Measurements from ENCODE around the gene SREBF1. TPM values are rescaled to one million over a fixed set of nuclear protein-coding genes. Genes with fewer than 3 reads are reported as not detected.
A peak's percentile ranks its signal among the peaks of the same experiment; 100 is the strongest.

Gene SREBF1
- total and polyA plus RNA-seq, 7 experiments from 2014 or later = 22.4 to 281 (median 41.3) TPM

DNA sequence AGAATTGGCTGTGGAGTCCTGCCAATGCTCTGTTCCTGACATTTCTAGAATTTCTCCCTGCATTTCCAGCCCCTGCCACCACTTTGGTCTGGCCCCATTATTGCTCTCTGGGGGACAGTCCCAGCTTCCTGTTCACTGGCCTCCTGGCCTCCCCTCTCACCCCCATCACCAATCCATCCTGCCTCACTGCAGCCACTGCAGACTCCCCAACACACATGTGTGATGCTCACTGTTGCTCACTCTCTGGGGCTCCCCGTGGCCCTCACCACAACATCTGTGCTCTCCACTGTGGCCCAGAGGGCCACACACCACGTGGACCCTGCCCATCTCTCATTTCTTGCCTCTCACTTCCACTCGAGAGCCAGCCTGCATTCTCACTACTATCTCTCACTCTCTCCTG is 64.6 kb downstream of the SREBF1 start:
- intact Hi-C loops (cut with micrococcal nuclease) = no loop called here
- DNase-seq (no peak), ATAC-seq (no peak)
- no peaks in the 10 kb centered on the region for H3K4me1 ChIP-seq (ENCODE audit: control insufficient read depth in 2 of 2, insufficient read depth in 2 of 2, low read length in 2 of 2)
- no peaks in the 10 kb centered on the region for H3K36me3 Mint-ChIP-seq
- H3K36me3 ChIP-seq (ENCODE audit: control insufficient read depth in 2 of 3, insufficient read depth in 3 of 3, low read length in 3 of 3) = no peaks in the 10 kb centered on the region
- no peaks in the 10 kb centered on the region for H3K27me3 ChIP-seq (ENCODE audit: control insufficient read depth in 2 of 2, insufficient read depth in 2 of 2, low read length in 2 of 2)
- no peak overlapping the region for H3K4me3 Mint-ChIP-seq
- no peak overlapping the region for H3K27ac ChIP-seq (ENCODE audit: low read depth, low read length)
- no peaks in the 10 kb centered on the region for H3K9me3 ChIP-seq (ENCODE audit: control insufficient read depth in 2 of 3, low read length in 3 of 3)
- H3K4me3 ChIP-seq (ENCODE audit: low read length) = no peak overlapping the region
- peak overlapping the region in 4 of 9 donors; percentile 33 to 75 (median 55) for H3K27ac Mint-ChIP-seq
- H3K9me3 Mint-ChIP-seq = no peaks in the 10 kb centered on the region
- ChIA-PET POLR2A (no interaction called here), CTCF (no interaction called here)
- no peaks in the 10 kb centered on the region for H3K27me3 Mint-ChIP-seq
- H3K4me1 Mint-ChIP-seq = peaks cover 0 to 20% (median 8%) of the 10 kb centered on the region in 7 donors

DNA sequence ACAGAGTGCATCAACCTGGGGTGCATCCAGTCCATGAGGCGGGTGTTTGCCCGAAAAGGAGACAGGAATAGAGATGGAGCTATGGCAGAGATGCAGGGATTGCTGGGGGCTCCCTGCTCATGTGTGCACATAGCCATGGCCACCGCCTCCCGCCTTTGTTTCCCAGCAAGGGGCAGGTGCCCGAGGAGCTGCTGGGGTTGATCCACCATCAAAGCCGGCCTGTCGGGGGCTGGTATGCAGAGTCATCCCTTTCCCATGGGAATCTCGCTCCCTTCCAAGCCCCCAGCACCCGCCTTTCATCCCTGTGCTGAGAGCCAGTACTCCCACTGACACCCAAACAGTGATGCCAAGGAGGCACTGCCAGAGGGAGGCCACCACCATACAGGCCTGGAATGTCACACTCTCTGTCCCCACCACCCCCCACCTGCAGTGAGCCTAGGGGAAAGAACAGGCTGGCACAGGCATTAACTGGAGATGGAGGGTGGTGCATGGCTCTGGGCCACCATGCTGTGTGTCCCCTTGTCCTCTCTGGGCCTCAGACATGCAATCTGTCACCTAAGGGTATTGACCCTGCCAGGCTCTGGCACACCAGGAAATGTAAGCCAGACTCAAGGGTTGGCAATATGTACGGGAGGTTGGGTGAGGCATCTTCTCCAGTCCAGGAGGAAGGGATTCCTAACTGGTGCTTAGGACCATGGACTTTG is 65.1 kb downstream of the SREBF1 start:
- Mint-ChIP-seq H3K4me3 (no peak overlapping the region), H3K27me3 (no peaks in the 10 kb centered on the region), H3K9me3 (no peaks in the 10 kb centered on the region), H3K4me1 (peaks cover 0 to 21% (median 10%) of the 10 kb centered on the region in 7 donors), H3K36me3 (no peaks in the 10 kb centered on the region), H3K27ac (peak overlapping the region in 1 of 9 donors; percentile 48)
- DNase-seq (no peak), ATAC-seq (no peak)
- no peak overlapping the region for H3K27ac ChIP-seq (ENCODE audit: low read depth, low read length)
- POLR2A ChIA-PET = interaction anchor here (0.5 kb wide), 1 partner anchor 8 kb away, joined by 4 read pairs; no protein-coding TSS in a partner anchor
- H3K4me1 ChIP-seq (ENCODE audit: control insufficient read depth in 2 of 2, insufficient read depth in 2 of 2, low read length in 2 of 2) = no peaks in the 10 kb centered on the region
- intact Hi-C loops (cut with micrococcal nuclease) = no loop called here
- no peak overlapping the region for H3K4me3 ChIP-seq (ENCODE audit: low read length)
- H3K36me3 ChIP-seq (ENCODE audit: control insufficient read depth in 2 of 3, insufficient read depth in 3 of 3, low read length in 3 of 3) = no peaks in the 10 kb centered on the region
- H3K27me3 ChIP-seq (ENCODE audit: control insufficient read depth in 2 of 2, insufficient read depth in 2 of 2, low read length in 2 of 2) = no peaks in the 10 kb centered on the region
- no peaks in the 10 kb centered on the region for H3K9me3 ChIP-seq (ENCODE audit: control insufficient read depth in 2 of 3, low read length in 3 of 3)
- CTCF ChIA-PET = no interaction called here

DNA sequence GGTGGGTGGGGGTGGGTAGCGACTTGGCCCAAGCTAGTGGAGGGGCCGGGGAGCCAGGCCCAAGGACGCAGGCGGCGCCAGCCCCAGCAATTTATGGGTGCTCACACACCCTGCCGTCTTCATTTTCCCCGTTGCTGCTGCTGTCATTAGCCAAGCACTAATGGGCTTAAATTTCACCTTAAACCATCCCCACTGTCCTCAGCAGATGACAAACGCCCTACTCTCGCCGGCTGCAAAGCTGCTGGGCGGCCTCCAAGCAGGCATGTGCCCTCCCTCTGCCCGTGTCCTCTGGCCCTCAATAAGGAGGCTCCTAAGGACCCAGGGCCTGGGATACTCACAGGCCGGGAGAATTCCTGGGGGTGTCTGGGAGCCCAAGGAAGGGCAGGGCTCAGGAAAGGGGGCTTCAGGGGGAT is 66.1 kb downstream of the SREBF1 start:
- Mint-ChIP-seq H3K27ac (no peak overlapping the region), H3K36me3 (no peaks in the 10 kb centered on the region), H3K4me3 (no peak overlapping the region), H3K9me3 (no peaks in the 10 kb centered on the region), H3K27me3 (no peaks in the 10 kb centered on the region), H3K4me1 (peaks cover 7 to 30% (median 17%) of the 10 kb centered on the region in 7 donors)
- ATAC-seq = no peak
- Histone ChIP-seq H3K9me3 (ENCODE audit: control insufficient read depth in 2 of 3, low read length in 3 of 3) (no peaks in the 10 kb centered on the region), H3K36me3 (ENCODE audit: control insufficient read depth in 2 of 3, insufficient read depth in 3 of 3, low read length in 3 of 3) (no peaks in the 10 kb centered on the region), H3K4me3 (ENCODE audit: low read length) (no peak overlapping the region), H3K27me3 (ENCODE audit: control insufficient read depth in 2 of 2, insufficient read depth in 2 of 2, low read length in 2 of 2) (no peaks in the 10 kb centered on the region), H3K27ac (ENCODE audit: low read depth, low read length) (no peak overlapping the region), H3K4me1 (ENCODE audit: control insufficient read depth in 2 of 2, insufficient read depth in 2 of 2, low read length in 2 of 2) (peaks cover 0 to 7% of the 10 kb centered on the region in 2 donors)
- no peak for DNase-seq
- intact Hi-C loops (cut with micrococcal nuclease) = no loop called here
- ChIA-PET POLR2A (no interaction called here), CTCF (no interaction called here)

DNA sequence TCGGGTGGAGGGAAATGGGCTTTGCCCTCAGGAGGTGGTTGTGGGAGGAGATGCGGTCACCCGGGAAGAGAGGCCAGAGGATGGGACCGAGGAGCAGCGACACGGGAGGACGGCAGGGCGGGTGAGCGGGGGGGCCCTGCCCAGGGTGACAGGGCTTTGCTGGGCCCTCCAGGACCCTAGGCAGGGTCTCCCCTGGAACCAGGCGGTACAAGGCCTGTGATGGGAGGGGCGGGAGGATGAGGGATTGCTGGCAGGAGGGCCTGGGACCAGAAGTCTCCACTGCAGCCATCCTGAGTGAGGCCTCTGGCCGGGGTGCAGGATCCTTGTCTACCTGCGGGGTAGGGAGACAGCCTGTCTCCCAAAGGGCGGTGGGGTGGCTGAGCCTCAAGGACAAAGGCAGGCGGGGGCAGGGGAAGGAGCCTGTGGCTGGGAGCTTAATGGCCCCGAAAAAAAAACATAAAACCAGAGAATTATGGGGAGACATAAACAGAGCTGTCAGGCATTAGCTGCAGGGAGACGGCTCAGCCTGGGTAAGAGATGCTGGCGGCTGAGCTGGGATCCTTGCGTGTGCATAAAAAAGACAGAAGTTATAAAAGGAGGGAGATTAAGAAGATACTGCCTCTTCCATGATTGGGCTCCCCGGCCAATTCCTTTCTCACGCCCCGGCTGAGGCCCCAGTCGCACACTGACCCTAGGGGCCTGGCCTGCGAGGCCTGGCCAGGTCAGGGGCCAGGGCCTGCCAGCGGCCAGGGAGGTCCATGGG is 66.7 kb downstream of the SREBF1 start:
- intact Hi-C loops (cut with micrococcal nuclease) = no loop called here
- no peak overlapping the region for H3K27ac Mint-ChIP-seq
- no peaks in the 10 kb centered on the region for H3K9me3 Mint-ChIP-seq
- H3K4me1 Mint-ChIP-seq = peaks cover 13 to 34% (median 20%) of the 10 kb centered on the region in 7 donors
- Histone ChIP-seq H3K27ac (ENCODE audit: low read depth, low read length) (no peak overlapping the region), H3K9me3 (ENCODE audit: control insufficient read depth in 2 of 3, low read length in 3 of 3) (no peaks in the 10 kb centered on the region), H3K4me1 (ENCODE audit: control insufficient read depth in 2 of 2, insufficient read depth in 2 of 2, low read length in 2 of 2) (peaks cover 0 to 7% of the 10 kb centered on the region in 2 donors), H3K36me3 (ENCODE audit: control insufficient read depth in 2 of 3, insufficient read depth in 3 of 3, low read length in 3 of 3) (no peaks in the 10 kb centered on the region), H3K4me3 (ENCODE audit: low read length) (no peak overlapping the region), H3K27me3 (ENCODE audit: control insufficient read depth in 2 of 2, insufficient read depth in 2 of 2, low read length in 2 of 2) (no peaks in the 10 kb centered on the region)
- DNase-seq (no peak), ATAC-seq (no peak)
- no peaks in the 10 kb centered on the region for H3K27me3 Mint-ChIP-seq
- CTCF ChIA-PET = no interaction called here
- H3K4me3 Mint-ChIP-seq = no peak overlapping the region
- POLR2A ChIA-PET = no interaction called here
- no peaks in the 10 kb centered on the region for H3K36me3 Mint-ChIP-seq

DNA sequence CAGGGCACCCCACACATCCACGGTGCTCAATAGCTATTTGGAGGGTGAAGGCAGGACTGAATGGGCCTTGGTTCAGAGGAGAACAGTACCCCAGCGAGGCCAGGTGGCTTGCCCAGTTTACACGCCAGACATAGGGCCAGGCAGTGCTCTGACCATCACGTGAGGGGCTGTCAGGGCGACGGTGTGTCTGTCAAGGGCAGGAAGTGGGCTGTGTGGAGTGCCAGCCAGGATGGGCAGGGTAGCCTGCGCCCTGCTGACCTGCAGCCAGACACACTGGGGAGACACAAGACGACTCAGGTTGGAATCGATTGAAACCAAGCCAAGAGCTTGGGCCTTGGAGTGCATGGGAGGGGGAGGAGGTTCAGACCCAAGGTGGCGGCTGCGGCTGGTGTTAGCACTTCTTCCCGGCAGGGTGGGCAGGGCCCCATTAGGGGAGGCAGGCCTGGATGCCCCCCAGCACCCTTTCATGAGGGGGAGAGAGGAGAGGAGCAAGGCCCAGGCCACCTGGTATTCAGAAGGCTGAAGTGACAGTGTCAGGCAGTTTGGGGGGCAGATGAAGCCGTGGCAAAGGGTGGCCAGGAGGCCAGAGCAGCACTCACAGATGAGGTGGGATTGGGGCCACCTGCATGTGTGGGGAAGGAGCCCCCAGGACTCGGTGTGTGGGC is 68.2 kb downstream of the SREBF1 start:
- Histone ChIP-seq H3K27me3 (ENCODE audit: control insufficient read depth in 2 of 2, insufficient read depth in 2 of 2, low read length in 2 of 2) (no peaks in the 10 kb centered on the region), H3K27ac (ENCODE audit: low read depth, low read length) (no peak overlapping the region), H3K4me3 (ENCODE audit: low read length) (no peak overlapping the region), H3K9me3 (ENCODE audit: control insufficient read depth in 2 of 3, low read length in 3 of 3) (no peaks in the 10 kb centered on the region), H3K4me1 (ENCODE audit: control insufficient read depth in 2 of 2, insufficient read depth in 2 of 2, low read length in 2 of 2) (peaks cover 0 to 12% of the 10 kb centered on the region in 2 donors), H3K36me3 (ENCODE audit: control insufficient read depth in 2 of 3, insufficient read depth in 3 of 3, low read length in 3 of 3) (no peaks in the 10 kb centered on the region)
- intact Hi-C loops (cut with micrococcal nuclease) = no loop called here
- peaks cover 21 to 38% (median 32%) of the 10 kb centered on the region in 7 donors for H3K4me1 Mint-ChIP-seq
- ChIA-PET POLR2A (no interaction called here), CTCF (no interaction called here)
- H3K36me3 Mint-ChIP-seq = peaks cover 0 to 3% (median 0%) of the 10 kb centered on the region in 5 donors
- ATAC-seq (no peak), DNase-seq (no peak)
- no peak overlapping the region for H3K4me3 Mint-ChIP-seq
- no peaks in the 10 kb centered on the region for H3K27me3 Mint-ChIP-seq
- H3K27ac Mint-ChIP-seq = peak overlapping the region in 3 of 9 donors; percentile 10 to 36 (median 34)
- H3K9me3 Mint-ChIP-seq = no peaks in the 10 kb centered on the region

DNA sequence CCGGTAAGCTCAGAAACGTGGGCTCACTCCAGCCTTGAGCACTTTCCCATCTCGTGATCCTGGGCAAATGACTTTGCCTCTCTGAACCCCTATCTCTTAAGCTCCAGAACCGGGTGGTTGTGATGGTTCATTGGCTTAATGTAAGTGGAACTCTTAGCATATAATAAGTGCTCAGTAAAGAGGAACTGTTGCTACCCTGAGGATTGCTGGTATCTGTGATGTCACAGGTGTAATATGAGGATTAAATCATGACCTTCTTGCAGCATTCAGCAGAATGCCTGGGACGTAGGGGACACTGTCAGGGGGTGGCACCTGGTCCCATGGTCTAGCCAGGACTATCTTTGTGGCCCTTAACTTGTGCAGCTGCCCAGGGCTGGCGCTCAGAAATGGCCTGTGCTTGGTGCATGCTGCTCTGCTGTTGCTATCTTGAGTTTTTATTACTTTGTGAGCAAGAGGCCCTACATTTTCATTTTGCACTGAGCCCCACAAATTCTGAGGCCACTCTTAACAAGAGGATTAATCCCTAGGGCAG is 68.8 kb downstream of the SREBF1 start:
- H3K36me3 ChIP-seq (ENCODE audit: control insufficient read depth in 2 of 3, insufficient read depth in 3 of 3, low read length in 3 of 3) = no peaks in the 10 kb centered on the region
- no peak overlapping the region for H3K4me3 ChIP-seq (ENCODE audit: low read length)
- peak overlapping the region in 1 of 9 donors; percentile 7 for H3K27ac Mint-ChIP-seq
- CTCF ChIA-PET = no interaction called here
- POLR2A ChIA-PET = interaction anchor here (0.6 to 0.7 kb wide), 2 partner anchors 10 to 75 kb away, joined by 3 to 5 read pairs; no protein-coding TSS in a partner anchor
- H3K4me3 Mint-ChIP-seq = no peak overlapping the region
- H3K9me3 ChIP-seq (ENCODE audit: control insufficient read depth in 2 of 3, low read length in 3 of 3) = no peaks in the 10 kb centered on the region
- H3K27me3 Mint-ChIP-seq = no peaks in the 10 kb centered on the region
- DNase-seq (no peak), ATAC-seq (no peak)
- H3K4me1 Mint-ChIP-seq = peaks cover 22 to 38% (median 32%) of the 10 kb centered on the region in 7 donors
- no peak overlapping the region for H3K27ac ChIP-seq (ENCODE audit: low read depth, low read length)
- no peaks in the 10 kb centered on the region for H3K9me3 Mint-ChIP-seq
- H3K4me1 ChIP-seq (ENCODE audit: control insufficient read depth in 2 of 2, insufficient read depth in 2 of 2, low read length in 2 of 2) = peaks cover 0 to 14% of the 10 kb centered on the region in 2 donors
- intact Hi-C loops (cut with micrococcal nuclease) = no loop called here
- no peaks in the 10 kb centered on the region for H3K27me3 ChIP-seq (ENCODE audit: control insufficient read depth in 2 of 2, insufficient read depth in 2 of 2, low read length in 2 of 2)
- peaks cover 0 to 3% (median 0%) of the 10 kb centered on the region in 5 donors for H3K36me3 Mint-ChIP-seq

All from naive thymus-derived CD4-positive, alpha-beta T cell (primary cell).